ENCODE measurements around the gene CACNA2D3.
"Not testable (repeated sequence)": the region's sequence is repeated elsewhere in the genome, so short reads cannot be mapped to it uniquely, and the experiment has no call there.

Gene CACNA2D3

DNA sequence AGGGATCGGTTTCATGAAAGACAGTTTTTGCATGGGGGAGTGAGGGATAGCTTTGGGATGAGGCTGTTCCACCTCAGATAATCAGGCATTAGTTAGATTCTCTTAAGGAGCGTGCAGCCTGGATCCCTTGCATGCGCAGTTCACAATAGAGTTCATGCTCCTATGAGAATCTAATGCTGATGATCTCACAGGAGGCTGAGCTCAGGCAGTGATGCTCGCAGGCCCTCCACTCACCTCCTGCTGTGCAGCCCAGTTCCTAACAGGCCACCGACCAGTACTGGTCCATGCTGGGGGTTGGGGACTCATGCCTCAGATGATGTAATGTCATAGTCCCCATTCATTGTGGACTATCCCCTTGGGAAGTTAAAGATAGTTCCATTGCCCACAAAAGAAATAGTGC lies 255.8 kb downstream of the CACNA2D3 start:
- no peak for DNase-seq

DNA sequence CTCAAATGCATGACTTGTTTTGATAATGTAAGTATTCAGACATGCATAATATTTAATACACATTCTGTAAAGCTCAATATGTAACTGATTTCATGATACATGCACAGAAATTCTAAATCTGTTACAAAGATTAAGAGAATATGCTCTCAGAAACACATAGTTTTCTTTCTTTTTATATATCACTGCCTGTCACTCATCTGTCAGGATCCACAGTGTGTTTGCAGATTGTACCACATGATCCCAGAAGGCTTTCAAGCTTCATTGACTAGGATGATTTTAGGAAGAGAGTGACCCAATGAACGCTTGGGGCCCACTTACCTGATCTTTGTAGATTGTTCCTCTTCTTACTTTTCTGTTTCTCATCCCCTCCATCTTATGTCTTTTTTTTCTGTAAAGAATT lies 261.9 kb downstream of the CACNA2D3 start:
- DNase-seq, result no peak

DNA sequence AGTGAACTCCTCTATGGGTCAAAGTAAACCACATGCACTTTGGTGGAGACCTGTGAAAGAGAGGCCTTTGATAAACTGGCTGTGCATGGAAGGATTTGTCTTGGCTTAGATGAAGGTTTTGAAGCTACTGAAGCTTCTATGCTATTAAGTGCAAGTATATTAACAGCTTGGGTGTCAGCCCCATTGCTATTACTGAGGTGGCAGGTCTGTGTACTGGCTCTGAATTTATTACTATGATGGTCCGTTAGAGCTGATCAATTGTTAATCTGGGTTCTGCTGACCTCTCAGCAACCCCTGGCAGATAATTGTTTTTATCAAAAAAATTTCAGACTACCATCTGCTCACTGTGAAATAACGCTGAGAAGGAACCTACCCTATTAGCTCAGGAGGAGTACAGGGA lies 268.2 kb downstream of the CACNA2D3 start:
- DNase-seq, result no peak

DNA sequence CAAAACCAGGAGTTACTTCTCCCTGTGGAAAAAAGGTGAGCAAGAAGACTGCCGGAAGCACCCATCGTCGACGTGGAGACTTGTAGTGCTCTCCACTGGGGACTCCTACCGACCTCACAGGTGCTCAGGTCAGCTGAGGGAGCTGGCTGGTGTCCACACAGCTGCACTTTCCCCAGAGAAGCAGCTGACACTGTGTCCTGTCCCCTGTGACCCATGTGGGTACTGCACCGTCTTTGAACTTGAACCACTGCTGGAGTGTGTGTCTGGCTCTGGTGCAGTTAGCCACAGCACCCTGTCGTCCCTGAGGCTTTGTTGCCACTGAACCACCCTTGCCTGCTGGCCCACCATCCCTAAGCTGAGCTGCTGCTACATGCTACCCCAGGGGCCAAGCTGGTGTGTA lies 270.8 kb downstream of the CACNA2D3 start:
- DNase-seq, result no peak

DNA sequence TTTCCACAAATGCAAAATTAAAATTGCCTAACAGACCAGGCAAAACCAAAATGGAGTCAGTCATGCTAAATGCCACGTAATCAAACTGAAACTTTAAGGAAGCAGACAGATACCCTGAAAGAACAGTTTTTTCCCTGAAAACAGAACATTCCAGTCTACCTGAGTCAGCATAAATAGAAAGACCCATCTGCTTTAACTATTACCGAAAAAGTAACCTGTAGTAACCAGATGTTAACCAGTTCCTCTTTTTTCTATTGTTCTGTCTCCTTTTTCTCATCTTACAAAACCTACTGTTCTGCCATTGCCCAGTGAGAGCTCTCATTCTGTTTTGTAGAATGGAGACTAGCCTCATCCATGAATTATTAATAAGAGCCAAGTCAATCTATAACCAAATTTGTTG lies 286.0 kb downstream of the CACNA2D3 start:
- DNase-seq, result no peak

DNA sequence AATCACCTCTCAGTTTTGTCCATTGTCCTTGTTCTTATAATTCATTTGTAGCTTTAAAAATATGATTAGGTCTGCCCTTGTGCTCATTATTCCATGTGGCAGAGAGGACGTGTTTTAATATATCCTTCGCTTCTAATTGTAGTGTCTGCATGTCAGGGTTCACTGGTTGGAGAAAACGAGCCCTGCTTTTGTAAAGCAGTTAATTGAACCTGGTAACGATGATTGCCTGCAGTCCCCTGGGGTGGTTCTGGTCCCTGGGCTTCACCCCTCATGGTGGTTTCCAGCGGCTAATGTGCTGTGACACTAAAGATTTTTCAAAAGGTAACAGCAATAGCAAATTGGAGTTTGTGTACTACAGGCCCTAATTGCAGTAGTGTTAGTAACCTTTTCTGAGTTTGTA lies 299.6 kb downstream of the CACNA2D3 start:
- DNase-seq, result peak; percentile 75

DNA sequence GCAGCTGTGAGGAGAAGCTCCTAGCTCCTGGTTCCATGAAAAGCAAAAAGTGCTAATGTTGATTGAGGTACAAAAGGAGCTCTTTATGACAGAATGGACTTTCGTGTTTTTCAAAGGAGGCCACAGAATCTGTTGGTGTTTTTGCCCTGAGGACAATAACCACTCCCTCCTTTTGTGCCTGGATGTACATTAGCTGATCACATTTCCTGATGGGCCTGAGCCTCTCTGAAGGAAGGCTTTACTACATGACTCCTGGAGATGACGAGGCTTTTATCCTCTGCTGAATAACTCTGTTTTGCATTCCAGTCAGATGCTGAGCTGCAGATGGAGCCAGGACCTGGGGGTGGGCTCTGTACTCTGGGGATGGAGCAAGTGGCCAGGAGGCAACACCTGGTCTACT lies 301.9 kb downstream of the CACNA2D3 start:
- peak; percentile 40 for DNase-seq

DNA sequence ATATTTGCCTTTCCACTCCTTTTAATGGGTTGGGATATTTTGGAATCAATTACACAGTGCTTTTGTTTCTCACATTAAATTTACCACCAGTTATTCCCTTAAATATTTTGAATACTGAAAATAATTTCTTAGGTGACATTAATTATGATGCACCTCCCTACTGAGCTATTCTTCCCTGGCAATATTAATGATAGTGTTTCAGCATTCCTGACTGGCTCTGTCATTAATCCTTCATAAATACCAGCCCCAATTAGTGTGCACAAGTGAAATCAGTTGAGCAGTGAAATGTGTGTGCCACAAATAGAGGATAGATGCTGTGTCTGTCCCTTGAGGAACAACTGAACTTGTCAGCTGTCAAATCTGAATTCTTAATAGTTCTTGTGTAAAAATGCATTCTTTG lies 304.0 kb downstream of the CACNA2D3 start:
- DNase-seq, result no peak

DNA sequence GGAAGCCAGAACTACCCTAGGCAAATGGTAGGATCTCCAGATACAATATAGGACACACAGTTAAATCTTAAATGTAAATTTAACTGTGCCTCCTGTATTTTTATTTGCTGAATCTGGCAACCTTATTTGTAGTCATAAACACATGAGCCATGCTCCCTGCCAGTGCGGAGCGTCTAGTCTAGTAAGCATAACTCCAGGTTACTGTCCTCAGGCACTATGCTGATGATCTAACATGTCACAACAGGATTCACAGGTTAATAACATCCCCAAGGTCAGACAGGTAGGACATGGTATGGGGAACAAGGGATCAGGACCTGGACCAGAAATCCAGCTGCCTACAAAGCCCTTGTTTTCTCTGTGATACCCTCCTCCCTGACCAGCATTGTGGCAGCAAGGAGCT lies 305.1 kb downstream of the CACNA2D3 start:
- no peak for DNase-seq

DNA sequence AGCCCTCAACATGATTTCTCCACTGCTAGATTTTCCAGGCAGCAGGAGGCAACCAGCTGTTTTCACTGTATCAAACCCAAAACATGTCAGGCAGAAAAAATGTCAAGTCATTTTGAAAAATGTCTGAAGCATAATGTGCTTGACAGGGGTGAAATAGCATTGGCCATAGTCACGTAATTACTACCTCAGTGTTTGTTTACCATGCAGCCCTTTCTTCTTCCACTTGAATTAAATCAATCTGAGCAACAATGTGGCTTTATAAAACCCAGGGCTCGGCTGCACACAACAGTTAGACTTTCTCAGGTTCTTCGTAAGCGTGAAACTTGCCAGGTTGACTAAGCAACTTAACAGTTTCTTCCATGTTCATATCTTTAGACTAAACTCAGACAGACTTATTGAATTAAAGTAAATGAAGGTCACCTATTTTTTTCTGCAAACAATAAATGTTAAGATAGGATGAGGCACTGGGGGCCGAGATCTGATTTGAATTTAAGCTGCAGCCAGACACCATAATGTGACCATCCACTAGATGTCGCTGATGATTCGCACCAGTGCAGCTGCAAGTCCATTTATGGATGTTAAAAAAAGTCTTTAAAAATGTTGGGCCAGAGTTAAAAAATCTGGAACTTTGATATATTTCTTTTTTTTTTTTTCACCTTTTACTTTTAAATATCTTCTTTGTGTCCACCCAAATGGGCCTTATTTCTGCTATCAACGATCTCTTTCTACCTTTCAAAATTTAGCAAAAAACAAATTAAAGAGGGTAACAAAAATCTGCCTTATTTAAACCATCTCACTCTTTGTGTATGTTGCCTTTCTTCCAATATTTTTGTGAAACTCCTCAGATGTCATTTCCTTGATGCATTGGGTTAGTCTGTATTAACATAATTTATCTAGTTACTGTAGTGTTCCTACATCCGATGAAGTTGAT lies 305.9 kb downstream of the CACNA2D3 start:
- peak; percentile 82 for DNase-seq

DNA sequence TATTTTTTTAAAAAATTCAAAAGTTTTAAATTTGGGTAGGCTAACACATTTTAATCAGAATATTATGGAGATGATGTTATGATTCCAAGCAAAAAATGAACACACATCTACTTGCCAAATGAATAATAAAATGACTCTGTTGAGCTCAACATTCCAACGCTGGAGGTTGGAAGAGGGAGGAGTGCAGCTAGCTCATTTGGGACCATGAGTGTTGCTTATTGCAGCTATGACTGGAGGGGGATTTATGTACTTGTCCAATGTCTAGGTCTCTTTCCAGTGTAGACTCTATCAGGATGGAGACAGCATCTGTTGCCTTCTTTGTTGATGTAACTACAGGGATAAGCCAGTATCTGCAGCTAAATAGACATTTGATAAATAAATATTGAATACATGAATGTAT lies 310.6 kb downstream of the CACNA2D3 start:
- DNase-seq, result no peak

DNA sequence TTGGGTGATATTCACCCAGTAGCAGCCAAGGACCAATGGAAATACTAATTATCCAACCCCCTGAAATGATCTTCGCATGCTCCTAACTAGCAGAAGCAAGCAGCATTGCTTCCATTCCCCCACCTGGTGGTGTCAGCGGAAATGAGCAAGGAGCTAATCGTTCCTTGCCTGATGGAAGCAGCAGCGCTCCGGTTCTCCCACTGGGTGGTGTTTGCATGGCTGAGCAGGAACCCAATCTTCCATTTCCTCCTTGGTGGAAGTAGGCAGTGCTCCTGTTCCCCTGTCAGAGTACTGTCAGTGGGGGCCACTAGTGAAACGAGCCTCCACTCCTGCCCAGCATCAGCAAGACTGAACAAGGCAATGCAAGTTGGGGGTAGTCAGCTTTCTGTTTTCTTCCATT lies 311.5 kb downstream of the CACNA2D3 start:
- no peak for DNase-seq

DNA sequence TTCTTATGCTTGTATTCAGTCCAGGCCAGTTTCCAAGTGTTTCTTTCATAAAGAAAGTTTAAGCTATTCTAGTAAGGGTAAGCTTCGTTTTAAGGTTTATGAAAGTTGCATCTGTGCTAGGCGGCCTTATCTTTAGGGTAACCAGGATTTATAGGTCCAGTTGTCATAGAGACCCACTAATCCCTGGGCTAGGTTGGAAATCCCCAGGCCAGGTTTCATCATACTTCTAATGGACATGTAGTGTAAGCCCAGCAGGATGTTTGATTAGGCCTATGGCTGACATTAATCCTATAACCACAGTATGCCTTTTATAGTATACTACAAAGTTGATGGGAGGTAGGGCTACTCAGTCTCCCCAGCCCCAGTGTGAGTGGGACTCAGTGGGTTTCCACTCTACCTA lies 312.4 kb downstream of the CACNA2D3 start:
- no peak for DNase-seq

DNA sequence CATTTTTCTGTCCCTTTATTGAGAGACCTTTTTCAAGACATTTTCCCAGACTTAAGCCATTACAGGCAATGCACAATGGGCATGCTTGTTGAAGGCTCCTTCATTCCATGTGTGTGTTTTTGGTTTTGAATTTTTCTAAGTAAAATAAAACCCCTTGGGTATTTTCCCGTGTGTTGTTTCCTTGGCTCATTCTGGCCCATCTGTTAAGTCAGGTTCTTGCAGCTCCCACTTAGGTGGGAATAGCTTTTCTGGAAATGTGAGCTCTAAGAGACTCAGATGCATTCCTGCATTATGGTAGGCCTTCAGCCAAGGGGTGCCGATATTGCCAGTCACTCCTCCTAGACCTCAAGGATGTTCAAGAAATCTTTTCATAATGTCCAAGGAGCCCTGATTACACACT lies 314.9 kb downstream of the CACNA2D3 start:
- DNase-seq, result no peak

DNA sequence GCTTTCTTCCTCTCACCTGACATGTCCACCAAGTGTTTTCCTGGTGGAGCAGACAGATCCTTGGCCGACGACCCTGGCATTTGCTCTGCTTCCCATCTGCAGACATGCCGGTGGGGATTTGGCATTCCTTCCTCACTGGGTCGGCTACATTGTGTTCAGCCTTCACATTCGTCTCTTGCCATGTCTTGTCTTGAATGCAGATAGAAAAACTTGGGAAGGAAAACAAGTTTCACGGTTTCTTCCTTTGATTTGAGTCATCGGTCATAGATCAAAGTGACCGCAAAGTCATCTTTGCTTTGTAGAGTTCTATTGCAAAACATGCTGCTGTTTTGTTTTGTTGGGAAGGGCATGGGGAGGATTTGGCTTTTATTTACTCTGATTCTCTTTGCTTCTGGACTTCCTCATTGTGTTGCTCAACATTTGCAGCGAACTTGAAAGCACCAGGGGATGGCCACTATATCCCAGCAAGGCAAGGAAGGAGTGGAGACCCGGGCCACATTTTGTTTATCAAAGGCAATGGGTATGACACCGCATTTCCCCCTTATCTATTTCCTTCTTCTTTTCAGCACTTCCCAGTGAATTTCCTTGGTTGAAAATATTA lies 321.3 kb downstream of the CACNA2D3 start:
- no peak for DNase-seq

DNA sequence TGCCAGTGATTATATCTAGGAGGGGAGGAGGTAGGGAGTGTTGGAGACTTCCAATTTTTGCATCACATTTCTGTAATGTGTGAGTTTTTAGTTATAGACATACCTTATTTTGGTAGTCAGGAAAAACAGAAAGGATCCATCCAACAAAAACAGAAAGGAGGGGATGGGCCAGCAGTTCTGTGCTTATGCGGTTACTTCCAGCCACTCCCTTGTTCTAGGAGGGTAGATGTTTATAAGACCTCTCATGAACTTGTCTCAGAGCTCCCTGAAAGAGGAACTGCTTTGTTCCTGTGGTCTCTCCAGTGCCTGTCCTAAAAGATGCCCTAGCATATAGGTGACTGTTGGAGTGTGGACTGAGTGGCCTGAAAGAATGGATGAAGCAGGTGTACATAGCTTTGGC lies 323.3 kb downstream of the CACNA2D3 start:
- no peak for DNase-seq

DNA sequence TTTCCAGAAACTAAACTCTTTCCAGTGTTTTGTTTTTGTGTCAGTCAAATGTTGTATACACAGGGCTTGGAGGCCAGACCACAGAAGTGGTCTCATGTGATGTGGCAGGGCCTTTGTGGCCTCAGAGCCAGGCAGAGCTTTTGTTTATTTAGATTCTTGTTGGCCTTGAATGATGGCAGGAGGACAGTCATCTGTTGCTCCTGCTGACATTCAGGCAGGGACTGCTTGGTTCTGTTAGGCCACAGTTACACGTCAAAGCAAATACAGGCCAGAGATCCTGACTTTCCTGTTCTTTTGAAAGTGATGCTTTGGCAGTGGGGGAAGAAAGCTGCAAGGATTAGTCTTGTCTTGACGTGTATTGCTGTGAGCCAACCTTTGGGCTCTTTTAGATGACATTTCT lies 325.1 kb downstream of the CACNA2D3 start:
- DNase-seq, result no peak

DNA sequence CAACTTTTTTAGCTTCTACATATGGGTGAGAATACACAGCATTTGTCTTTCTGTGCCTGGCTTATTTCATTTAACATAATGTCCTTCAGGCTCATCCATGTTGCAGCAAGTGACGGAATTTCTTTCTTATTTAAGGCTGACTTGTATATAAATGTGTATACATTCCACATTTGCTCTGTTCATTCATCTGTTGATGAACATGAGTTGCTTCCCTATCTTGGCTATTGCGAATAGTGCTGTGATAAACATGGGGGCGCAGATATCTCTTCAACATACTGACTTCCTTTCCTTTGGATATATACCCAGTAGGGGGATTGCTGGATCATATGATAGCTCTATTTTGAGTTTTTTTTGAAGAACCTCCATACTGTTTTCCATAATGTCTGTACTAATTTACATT lies 332.5 kb downstream of the CACNA2D3 start:
- DNase-seq, result no peak

DNA sequence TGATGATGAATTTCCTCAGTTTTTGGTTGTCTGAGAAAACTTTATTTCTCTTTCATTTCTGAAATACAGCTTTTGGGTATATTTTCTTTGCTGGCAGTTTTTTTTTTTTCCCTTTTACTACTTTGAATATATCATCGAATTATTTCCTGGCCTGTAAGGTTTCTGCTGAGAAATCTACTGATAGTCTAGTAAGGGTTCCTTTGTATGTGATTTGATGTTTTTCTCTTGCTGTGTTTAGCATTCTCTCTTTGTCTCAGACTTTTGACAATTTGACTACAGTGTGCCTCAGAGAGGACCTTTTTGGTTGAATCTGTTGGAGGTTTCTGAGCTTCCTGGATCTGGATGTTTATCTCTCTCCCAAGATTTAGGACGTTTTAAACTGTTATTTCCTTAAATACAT lies 336.0 kb downstream of the CACNA2D3 start:
- DNase-seq, result no peak

DNA sequence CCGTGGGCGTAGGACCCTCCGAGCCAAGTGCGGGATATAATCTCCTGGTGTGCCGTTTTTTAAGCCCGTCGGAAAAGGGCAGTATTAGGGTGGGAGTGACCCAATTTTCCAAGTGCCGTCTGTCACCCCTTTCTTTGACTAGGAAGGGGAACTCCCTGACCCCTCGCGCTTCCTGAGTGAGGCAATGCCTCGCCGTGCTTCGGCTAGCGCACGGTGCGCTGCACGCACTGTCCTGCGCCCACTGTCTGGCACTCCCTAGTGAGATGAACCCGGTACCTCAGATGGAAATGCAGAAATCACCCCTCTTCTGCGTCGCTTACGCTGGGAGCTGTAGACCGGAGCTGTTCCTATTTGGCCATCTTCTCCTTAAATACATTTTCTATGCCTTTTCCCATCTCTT lies 342.2 kb downstream of the CACNA2D3 start:
- not testable (repeated sequence) for DNase-seq

DNA sequence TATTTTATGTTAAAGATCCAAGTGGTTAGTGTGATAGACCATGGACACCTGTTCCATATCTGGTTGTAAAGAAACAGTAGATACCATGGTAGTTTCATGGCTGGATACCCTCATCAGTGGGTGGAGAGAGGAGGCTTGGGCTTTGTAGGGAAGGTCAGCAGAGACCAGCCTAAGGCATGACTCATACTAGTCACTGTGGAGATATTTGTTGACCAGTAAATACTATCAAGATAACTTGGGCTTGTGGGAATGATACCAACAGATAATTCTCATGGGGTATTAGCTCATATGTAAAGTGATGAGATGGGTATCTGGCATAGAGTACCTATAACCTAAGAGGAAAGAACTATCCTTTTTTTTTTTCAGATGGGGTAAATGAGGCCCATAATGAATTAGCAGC lies 354.5 kb downstream of the CACNA2D3 start:
- DNase-seq, result no peak

DNA sequence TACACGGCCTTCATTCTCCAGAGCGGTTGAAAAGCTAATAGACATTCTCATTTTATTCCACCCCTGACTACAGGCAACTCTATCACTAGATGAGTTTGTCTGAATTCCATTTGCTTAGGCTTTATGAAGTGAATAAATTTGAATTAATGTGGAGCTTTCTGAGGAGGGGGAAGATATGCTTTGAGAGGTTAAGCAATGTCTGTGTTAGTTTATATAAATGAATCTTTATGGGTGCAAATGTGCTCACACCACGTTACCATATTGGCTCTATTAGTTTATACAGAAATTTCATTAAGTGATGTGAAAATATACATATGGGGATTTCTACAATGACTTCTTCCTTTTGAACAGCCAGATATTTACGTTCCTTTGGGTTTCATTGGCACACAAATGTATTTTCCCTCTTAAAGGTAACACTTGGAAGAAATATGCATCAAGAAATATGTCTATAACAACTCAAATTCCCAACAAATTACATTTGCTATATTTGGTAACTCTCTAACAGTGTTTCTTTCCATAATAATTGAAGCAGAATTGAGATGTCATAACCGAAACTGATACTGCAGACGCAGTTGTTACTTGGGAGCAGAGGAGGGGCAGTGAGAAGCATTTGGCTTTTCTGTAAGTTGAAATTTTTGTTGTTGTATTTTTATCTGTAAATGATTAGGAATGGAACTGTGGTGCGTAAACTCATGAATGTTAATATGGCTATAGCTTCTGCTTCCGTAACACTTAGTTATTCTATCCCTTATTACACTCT lies 359.4 kb downstream of the CACNA2D3 start:
- no peak for DNase-seq

DNA sequence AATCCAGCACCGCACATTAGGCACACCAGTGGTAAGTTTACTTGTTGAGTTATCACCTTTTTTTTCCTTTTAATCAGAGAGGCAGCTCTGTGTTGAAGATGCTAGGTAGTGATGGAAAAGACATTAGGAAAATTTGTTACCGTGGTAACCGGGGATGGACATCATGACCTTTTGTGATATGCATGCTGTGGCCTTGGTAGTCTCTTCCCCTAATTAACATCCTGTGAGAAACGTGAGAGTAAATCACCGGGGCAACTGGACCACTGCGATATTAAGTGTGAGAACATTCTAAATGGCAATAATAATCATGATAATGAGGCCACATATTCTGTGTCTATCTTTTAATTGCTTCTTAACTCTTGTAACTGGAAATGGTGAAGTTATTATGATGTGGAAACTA lies 362.0 kb downstream of the CACNA2D3 start:
- DNase-seq, result no peak

DNA sequence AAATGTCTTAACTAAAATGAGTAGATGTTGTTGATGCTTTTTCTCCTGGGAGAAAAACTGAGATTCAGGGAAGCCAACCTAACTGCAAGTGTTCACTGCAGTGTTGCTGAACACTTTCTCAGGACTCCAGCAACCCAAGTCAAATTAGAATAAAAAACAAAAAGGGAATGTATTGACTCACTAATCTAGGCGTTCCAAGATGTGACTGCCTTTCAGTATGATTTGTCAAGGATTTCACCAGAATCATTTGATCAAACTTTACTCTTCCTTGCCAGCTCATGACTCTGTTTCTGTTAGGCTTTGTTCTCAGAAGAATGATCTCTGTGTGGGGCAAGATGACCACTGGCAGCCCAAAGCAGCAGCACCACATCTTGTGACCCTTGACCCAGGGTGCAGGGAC lies 364.0 kb downstream of the CACNA2D3 start:
- no peak for DNase-seq

All from NCI-H2081 treated with DMSO at 0.1 percent for 48 hours (cell line).